ENCODE data around the gene BTNL3. TPM values are rescaled to one million over a fixed set of nuclear protein-coding genes. Genes with fewer than 3 reads are reported as not detected.

Gene BTNL3
- total RNA-seq, 2 donors from 2014 or later: 1.6 TPM; not detected in 1

- Histone ChIP-seq H3K4me3 (peak overlapping the region; percentile 41 to 44), H3K36me3 (no peaks in the 10 kb centered on the region), H3K4me1 (replicated peaks) (peaks cover 9% of the 10 kb centered on the region), H3K9me3 (no peaks in the 10 kb centered on the region), H3K27ac (no peak overlapping the region), H3K27me3 (replicated peaks; ENCODE audit: insufficient read depth) (peaks cover 21% of the 10 kb centered on the region)
- 2% methylated on average over 83 of the region's 120 CpGs for WGBS
- no peak for DNase-seq (ENCODE audit: low spot score)
- intact Hi-C loops (cut with DNase I): no loop called here
- TF ChIP-seq POLR2A (IDR thresholded peaks at IDR 0.05) (no peak), POLR2AphosphoS5 (IDR thresholded peaks at IDR 0.05) (no peak)
- TF ChIP-seq, protein P1, sequence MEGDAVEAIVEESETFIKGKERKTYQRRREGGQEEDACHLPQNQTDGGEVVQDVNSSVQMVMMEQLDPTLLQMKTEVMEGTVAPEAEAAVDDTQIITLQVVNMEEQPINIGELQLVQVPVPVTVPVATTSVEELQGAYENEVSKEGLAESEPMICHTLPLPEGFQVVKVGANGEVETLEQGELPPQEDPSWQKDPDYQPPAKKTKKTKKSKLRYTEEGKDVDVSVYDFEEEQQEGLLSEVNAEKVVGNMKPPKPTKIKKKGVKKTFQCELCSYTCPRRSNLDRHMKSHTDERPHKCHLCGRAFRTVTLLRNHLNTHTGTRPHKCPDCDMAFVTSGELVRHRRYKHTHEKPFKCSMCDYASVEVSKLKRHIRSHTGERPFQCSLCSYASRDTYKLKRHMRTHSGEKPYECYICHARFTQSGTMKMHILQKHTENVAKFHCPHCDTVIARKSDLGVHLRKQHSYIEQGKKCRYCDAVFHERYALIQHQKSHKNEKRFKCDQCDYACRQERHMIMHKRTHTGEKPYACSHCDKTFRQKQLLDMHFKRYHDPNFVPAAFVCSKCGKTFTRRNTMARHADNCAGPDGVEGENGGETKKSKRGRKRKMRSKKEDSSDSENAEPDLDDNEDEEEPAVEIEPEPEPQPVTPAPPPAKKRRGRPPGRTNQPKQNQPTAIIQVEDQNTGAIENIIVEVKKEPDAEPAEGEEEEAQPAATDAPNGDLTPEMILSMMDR (IDR thresholded peaks at IDR 0.05): no peak
These were observed 64.2 kb downstream of the BTNL3 start for GRCh38 chr5:181052672-181053487.

DNA sequence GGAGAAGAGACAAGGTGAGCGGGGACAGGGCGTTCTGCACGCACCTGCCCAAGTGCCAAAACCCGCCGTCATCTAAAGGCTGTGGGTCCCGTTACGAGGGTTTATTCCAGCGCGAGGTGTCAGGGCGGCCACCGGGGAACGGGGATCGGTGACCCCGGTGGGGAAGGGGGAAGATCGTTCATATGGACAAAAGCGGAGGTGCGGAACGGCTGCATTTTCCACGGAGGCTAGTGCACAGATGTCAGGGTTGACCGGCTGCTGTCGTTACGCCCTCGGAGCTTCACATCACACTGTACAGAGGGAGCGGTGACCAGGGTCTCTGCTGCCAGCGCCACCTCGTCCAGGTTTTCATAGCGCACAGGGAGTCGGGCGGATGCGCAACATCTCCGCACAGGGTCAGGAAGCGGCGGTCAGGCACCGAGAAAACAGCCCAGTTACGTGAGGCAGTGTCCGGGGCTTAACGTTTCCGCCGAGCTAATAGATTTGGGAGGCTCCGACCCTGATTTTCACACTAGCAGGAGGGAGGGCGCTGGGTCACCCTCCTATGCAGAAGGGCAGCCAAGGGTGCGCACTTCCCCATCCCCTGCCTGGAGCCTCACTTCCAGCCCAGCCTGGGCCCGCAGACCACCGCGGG lies 65.0 kb downstream of the BTNL3 start:
- H3K27me3 ChIP-seq (replicated peaks; ENCODE audit: insufficient read depth): peaks cover 19% of the 10 kb centered on the region

GRCh38 chr5:181054138-181054537 lies 65.5 kb downstream of the BTNL3 start:
- no peaks in the 10 kb centered on the region for H3K36me3 ChIP-seq
- no peak overlapping the region for H3K27ac ChIP-seq
- H3K27me3 ChIP-seq (replicated peaks; ENCODE audit: insufficient read depth): peaks cover 23% of the 10 kb centered on the region
- WGBS: 19% methylated on average over 7 of the region's 7 CpGs
- TF ChIP-seq POLR2A (IDR thresholded peaks at IDR 0.05) (no peak), POLR2AphosphoS5 (IDR thresholded peaks at IDR 0.05) (no peak)
- TF ChIP-seq, protein P1 (IDR thresholded peaks at IDR 0.05): no peak
- no peak for DNase-seq (ENCODE audit: low spot score)
- peaks cover 9% of the 10 kb centered on the region for H3K4me1 ChIP-seq (replicated peaks)
- intact Hi-C loops (cut with DNase I): no loop called here
- H3K9me3 ChIP-seq: no peaks in the 10 kb centered on the region
- peak overlapping the region in 1 of 2 donors; percentile 44 for H3K4me3 ChIP-seq

More for the DNA sequence above, 65.0 kb downstream of the BTNL3 start:
- H3K36me3 ChIP-seq: no peaks in the 10 kb centered on the region
- H3K27ac ChIP-seq: no peak overlapping the region
- TF ChIP-seq, protein P1 (IDR thresholded peaks at IDR 0.05): no peak
- no peak for TF ChIP-seq POLR2A (IDR thresholded peaks at IDR 0.05)
- TF ChIP-seq POLR2AphosphoS5 (IDR thresholded peaks at IDR 0.05): no peak
- H3K4me1 ChIP-seq (replicated peaks): peaks cover 9% of the 10 kb centered on the region
- 5% methylated on average over 34 of the region's 45 CpGs for WGBS
- intact Hi-C loops (cut with DNase I): no loop called here
- H3K9me3 ChIP-seq: no peaks in the 10 kb centered on the region
- peak overlapping the region; percentile 41 to 44 for H3K4me3 ChIP-seq
- no peak for DNase-seq (ENCODE audit: low spot score)

- Histone ChIP-seq H3K9me3 (no peaks in the 10 kb centered on the region), H3K27ac (no peak overlapping the region), H3K4me3 (no peak overlapping the region), H3K4me1 (replicated peaks) (peaks cover 9% of the 10 kb centered on the region), H3K27me3 (replicated peaks; ENCODE audit: insufficient read depth) (peaks cover 19% of the 10 kb centered on the region), H3K36me3 (no peaks in the 10 kb centered on the region)
- TF ChIP-seq POLR2A (IDR thresholded peaks at IDR 0.05): no peak
- intact Hi-C loops (cut with DNase I): no loop called here
- 66% methylated on average over 7 of the region's 7 CpGs for WGBS
- no peak for DNase-seq (ENCODE audit: low spot score)
These were observed 66.3 kb downstream of the BTNL3 start for GRCh38 chr5:181054871-181055459.

Small RNA genes lying within 50 kb of the gene (microRNA-seq; reads per million reads assigned to microRNA genes)
- not detected for gene MIR8089

Small RNA genes lying within 50 kb of the gene (small RNA-seq; reads per million reads assigned to genes)
- gene MIR8089: 0 reads per million in 2 donors
- 0 reads per million in 2 donors for gene RNU6-1036P
- gene RPS29P12: 0 reads per million in 2 donors

Other genes starting within 250 kb of the BTNL3 start
- gene OR2Y1, start 248.8 kb upstream of the BTNL3 start, total RNA-seq: not detected
- 100 to 1,000 TPM; 142 to 159 TPM for gene MGAT1, start 186.0 kb upstream of the BTNL3 start, total RNA-seq
- gene ZFP62, start 127.6 kb upstream of the BTNL3 start, total RNA-seq: 10 to 100 TPM; 24.5 to 28.1 TPM
- gene BTNL8, start 89.7 kb upstream of the BTNL3 start, total RNA-seq: 1 to 10 TPM in 1 of 2 donors, under 1 TPM in 1; 0.14 to 8.3 TPM
- 10 to 100 TPM; 11.7 to 13.0 TPM for gene BTNL9, start 51.4 kb downstream of the BTNL3 start, total RNA-seq
- not detected for gene OR2V1, start 142.3 kb downstream of the BTNL3 start, total RNA-seq
- gene OR2V2, start 158.7 kb downstream of the BTNL3 start, total RNA-seq: not detected
- gene TRIM7, start 216.3 kb downstream of the BTNL3 start, total RNA-seq: 1 to 10 TPM; 4.5 to 6.4 TPM
- gene TRIM41, start 234.4 kb downstream of the BTNL3 start, total RNA-seq: 10 to 100 TPM; 16.9 to 28.3 TPM